Neural crest cell (in vitro differentiated cells): ENCODE measurements around the gene CREB5. TPM values are rescaled to one million over a fixed set of nuclear protein-coding genes. Genes with fewer than 3 reads are reported as not detected.
"Not testable (repeated sequence)": the region's sequence is repeated elsewhere in the genome, so short reads cannot be mapped to it uniquely, and the experiment has no call there.

ENCODE experiments used
- DNase-seq: peaks from one replicate; pipeline ENCODE4 v3.0.0; 2021; ENCODE audit warnings: low read depth, mixed read lengths, low spot score
- H3K27ac Mint-ChIP-seq: one replicate; pipeline ENCODE4 v1.8.0; 2021; ENCODE audit warnings: mild to moderate bottlenecking, mixed read lengths; ENCODE audit not compliant: unreplicated experiment
- H3K27me3 Mint-ChIP-seq: 2 replicates; pipeline ENCODE4 v1.8.0; 2021; ENCODE audit warnings: low read depth, mild to moderate bottlenecking, mixed read lengths
- H3K36me3 Mint-ChIP-seq: 2 replicates; pipeline ENCODE4 v1.8.0; 2021; ENCODE audit warnings: low read depth, mild to moderate bottlenecking, mixed read lengths
- H3K4me1 Mint-ChIP-seq: 2 replicates; pipeline ENCODE4 v1.8.0; 2021; ENCODE audit warnings: mixed read lengths
- H3K4me3 Mint-ChIP-seq: one replicate; pipeline ENCODE4 v1.8.0; 2021; ENCODE audit warnings: mild to moderate bottlenecking, mixed read lengths
- H3K9me3 Mint-ChIP-seq: 2 replicates; pipeline ENCODE4 v1.8.0; 2021; ENCODE audit warnings: mixed read lengths
- total RNA-seq: library from RNA; stranded (reverse); gene quantifications from 2 replicates; pipeline ENCODE4 v1.2.1, GENCODE V29; 2021
- TF ChIP-seq, protein P1 (sequence below): fragments of 200-600 bp; sonication (generic); conservative IDR thresholded peaks from 2 replicates; pipeline ENCODE4 v1.5.0; 2021; ENCODE audit warnings: antibody characterized with exemption, mild to moderate bottlenecking

Gene CREB5
- total RNA-seq, 1 donor from 2014 or later, result 8.3 TPM

DNA sequence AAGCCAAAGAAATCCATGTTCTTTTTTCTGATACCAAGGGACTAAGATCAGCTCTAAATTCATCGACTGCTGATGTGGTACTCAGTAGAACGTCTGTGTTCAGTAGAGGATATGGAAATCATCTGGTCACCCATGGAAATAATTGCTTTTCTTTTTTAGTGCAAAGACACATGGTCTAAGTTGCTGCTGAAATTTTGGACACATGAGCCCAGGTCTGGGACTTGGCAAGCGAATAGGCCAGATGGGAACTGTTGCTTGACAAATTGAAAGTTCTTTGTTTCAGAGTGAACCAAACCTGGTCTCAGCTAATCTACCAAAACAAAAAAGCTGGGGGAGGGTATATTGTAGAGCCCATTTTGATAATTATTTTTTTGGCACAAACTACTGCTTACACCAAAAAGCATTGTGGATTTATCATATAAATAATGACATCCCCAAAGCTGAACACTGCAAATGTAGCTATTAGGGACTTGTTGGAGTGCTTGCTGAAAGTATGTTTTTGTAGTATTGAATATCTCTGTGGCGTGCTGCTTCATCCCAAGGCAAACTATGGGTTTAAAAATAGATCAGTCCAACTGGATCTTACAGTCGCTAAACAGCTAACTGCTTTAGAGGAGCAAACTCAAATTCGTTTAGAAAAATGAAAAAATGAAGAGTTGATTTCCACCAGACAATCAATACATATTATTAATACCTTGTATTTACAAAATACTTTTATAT is 401.1 kb downstream of the CREB5 start:
- no peaks in the 10 kb centered on the region for H3K9me3 Mint-ChIP-seq
- no peaks in the 10 kb centered on the region for H3K36me3 Mint-ChIP-seq
- H3K4me3 Mint-ChIP-seq, result no peak overlapping the region

DNA sequence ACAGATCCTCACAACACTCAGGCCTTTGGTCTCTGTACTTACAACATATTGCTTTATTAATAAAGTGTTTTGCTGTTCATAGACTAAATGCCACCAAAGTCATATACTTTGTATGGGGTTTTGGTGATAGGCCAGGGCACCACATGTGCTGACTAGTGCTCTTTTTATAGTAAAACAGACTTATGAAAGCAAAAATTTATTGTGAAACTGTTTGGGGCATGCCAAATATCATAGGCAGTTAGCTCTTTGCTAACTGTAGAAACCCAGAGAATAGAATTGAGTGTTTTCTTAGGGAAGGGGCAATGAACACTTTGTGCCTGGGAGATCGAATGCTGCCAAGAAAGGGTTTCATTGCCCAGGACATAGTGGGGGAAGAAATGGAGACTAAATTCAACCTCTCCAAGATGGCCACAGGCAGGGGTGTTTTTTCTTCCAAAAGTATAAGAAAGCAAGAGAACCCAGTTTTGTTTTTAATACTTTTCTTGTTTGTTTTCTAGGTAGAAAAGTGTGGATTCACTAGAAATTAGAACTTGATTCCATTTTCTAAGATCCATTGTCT is 403.1 kb downstream of the CREB5 start:
- no peak for DNase-seq
- H3K9me3 Mint-ChIP-seq, result no peaks in the 10 kb centered on the region
- H3K36me3 Mint-ChIP-seq, result no peaks in the 10 kb centered on the region
- H3K4me3 Mint-ChIP-seq, result no peak overlapping the region
- no peak overlapping the region for H3K27ac Mint-ChIP-seq
- H3K4me1 Mint-ChIP-seq, result no peaks in the 10 kb centered on the region
- no peaks in the 10 kb centered on the region for H3K27me3 Mint-ChIP-seq
- TF ChIP-seq, protein P1, sequence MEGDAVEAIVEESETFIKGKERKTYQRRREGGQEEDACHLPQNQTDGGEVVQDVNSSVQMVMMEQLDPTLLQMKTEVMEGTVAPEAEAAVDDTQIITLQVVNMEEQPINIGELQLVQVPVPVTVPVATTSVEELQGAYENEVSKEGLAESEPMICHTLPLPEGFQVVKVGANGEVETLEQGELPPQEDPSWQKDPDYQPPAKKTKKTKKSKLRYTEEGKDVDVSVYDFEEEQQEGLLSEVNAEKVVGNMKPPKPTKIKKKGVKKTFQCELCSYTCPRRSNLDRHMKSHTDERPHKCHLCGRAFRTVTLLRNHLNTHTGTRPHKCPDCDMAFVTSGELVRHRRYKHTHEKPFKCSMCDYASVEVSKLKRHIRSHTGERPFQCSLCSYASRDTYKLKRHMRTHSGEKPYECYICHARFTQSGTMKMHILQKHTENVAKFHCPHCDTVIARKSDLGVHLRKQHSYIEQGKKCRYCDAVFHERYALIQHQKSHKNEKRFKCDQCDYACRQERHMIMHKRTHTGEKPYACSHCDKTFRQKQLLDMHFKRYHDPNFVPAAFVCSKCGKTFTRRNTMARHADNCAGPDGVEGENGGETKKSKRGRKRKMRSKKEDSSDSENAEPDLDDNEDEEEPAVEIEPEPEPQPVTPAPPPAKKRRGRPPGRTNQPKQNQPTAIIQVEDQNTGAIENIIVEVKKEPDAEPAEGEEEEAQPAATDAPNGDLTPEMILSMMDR, result no peak

More for the DNA sequence above, 401.1 kb downstream of the CREB5 start:
- DNase-seq, result no peak
- Mint-ChIP-seq H3K27me3 (no peaks in the 10 kb centered on the region), H3K4me1 (no peaks in the 10 kb centered on the region), H3K27ac (no peak overlapping the region)
- TF ChIP-seq, protein P1, result no peak

DNA sequence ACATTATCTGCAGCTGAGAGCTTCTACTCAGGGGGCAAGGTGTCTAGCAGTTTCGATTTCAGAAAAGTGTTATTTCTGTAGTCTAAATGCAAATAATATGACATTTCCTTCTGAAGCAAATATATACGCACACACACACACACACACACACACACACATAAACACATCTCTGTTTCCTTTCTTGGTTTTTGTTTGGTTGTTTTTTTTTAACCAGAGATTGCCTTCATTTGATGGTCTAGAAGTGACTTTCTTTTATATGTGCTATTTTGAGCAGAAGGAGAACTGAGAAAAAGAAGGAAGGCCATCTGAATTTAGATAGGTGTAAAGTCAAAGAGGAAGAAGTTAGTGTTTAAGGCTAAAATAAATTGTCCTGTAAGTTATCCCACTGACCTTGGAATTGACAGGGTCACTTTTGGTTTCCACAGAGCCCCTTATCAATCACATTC is 403.6 kb downstream of the CREB5 start:
- Mint-ChIP-seq H3K27ac (no peak overlapping the region), H3K4me3 (no peak overlapping the region), H3K4me1 (peaks cover 3% of the 10 kb centered on the region), H3K36me3 (no peaks in the 10 kb centered on the region), H3K9me3 (no peaks in the 10 kb centered on the region), H3K27me3 (no peaks in the 10 kb centered on the region)
- no peak for DNase-seq
- TF ChIP-seq, protein P1, result no peak

DNA sequence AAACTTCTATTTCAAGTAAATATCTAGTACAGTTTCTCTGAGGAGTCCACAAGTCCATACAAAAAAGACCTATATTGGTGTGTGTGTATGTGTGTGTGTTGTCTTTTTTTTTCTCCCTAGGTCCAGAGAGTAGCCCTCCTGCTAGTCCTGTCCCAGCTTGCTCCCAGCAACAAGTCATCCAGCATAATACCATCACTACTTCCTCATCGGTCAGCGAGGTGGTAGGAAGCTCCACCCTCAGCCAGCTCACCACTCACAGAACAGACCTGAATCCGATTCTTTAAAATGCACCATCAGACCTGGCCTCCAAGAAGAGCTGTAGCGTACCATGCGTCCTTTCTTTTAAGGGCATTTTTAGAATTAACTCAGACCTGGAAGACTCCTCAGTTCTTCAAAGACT is 406.7 kb downstream of the CREB5 start:
- Mint-ChIP-seq H3K27me3 (no peaks in the 10 kb centered on the region), H3K4me3 (no peak overlapping the region), H3K9me3 (no peaks in the 10 kb centered on the region), H3K36me3 (no peaks in the 10 kb centered on the region), H3K27ac (no peak overlapping the region), H3K4me1 (peaks cover 27% of the 10 kb centered on the region)
- TF ChIP-seq, protein P1, result no peak
- DNase-seq, result no peak

DNA sequence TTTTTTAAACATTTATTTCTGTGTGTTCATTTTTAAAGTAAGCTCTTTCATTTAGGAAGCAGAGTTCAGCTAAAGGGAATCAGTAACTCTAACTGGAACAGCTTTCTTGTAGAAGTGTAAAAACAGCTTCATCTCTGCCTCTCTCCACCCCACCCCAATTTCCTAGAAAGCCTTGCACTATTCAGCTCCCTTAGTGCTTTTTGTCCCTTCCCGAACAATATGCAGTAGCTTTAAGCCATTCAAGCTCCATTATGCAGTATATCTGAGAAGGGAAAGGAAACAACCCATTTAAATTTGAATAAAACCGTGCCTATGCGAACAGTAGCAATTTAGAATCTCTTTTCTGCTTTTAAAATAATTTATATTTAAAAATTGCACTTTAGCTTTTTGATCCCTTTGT is 411.3 kb downstream of the CREB5 start:
- peak overlapping the region; percentile 13 for H3K27ac Mint-ChIP-seq
- peaks cover 32% of the 10 kb centered on the region for H3K4me1 Mint-ChIP-seq
- no peaks in the 10 kb centered on the region for H3K36me3 Mint-ChIP-seq
- no peak overlapping the region for H3K4me3 Mint-ChIP-seq
- H3K27me3 Mint-ChIP-seq, result no peaks in the 10 kb centered on the region
- no peaks in the 10 kb centered on the region for H3K9me3 Mint-ChIP-seq
- DNase-seq, result no peak
- TF ChIP-seq, protein P1, result no peak

DNA sequence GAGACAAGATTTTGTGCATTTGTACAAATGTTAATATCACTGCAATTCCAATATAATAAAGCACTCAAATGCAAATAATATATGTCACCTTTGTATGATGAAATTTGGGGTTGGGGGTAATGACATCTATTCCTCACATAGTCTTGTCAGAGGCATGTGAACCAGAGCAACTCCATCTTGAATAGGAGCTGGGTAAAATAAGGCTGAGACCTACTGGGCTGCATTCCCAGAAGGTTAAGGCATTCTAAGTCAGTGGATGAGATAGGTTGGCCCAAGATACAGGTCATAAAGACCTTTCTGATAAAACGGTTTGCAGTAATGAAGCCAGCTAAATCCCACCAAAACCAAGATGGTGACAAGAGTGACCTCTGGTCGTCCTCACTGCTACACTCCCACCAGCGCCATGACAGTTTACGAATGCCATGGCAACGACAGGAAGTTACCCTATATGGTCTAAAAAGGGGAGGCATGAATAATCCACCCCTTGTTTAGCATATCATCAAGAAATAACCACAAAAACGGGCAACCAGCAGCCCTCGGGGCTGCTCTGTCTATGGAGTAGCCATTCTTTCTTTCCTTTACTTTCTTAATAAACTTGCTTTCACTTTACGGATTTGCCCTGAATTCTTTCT is 413.6 kb downstream of the CREB5 start:
- not testable (repeated sequence) for H3K4me3 Mint-ChIP-seq, H3K27ac Mint-ChIP-seq, H3K36me3 Mint-ChIP-seq, H3K9me3 Mint-ChIP-seq, DNase-seq, H3K27me3 Mint-ChIP-seq
- peaks cover 29% of the 10 kb centered on the region for H3K4me1 Mint-ChIP-seq
